Gastroesophageal sphincter (tissue), 4 donors: ENCODE data around the gene TBC1D3L. TPM values are rescaled to one million over a fixed set of nuclear protein-coding genes. Genes with fewer than 3 reads are reported as not detected.
"Not testable (repeated sequence)": the region's sequence is repeated elsewhere in the genome, so short reads cannot be mapped to it uniquely, and the experiment has no call there.

Source experiments
- ATAC-seq: fragments of 150-250 bp; one replicate; pipeline ENCODE4 v1.9.1; 2016; ENCODE audit warnings: mild to moderate bottlenecking, moderate library complexity
- H3K27ac ChIP-seq, 4 donors: fragments of 200-600 bp; sonication (generic) in 3 of 4; 1 replicate in 3 of 4; 2 replicates in 1 of 4; pipeline ENCODE4 v1.5.1; 2016 to 2019
- H3K27me3 ChIP-seq: fragments of 200-600 bp; sonication (generic); one replicate; pipeline ENCODE4 v1.5.1; 2019
- H3K36me3 ChIP-seq, 2 donors: fragments of 200-600 bp; sonication (generic); one replicate each; pipeline ENCODE4 v1.5.1; 2019; ENCODE audit warnings: control low read depth in 1 of 2
- H3K4me1 ChIP-seq, 3 donors: fragments of 200-600 bp; sonication (generic); 1 replicate in 2 of 3; 2 replicates in 1 of 3; pipeline ENCODE4 v1.5.1; 2016 to 2019; ENCODE audit warnings: control low read depth in 2 of 3
- H3K4me3 ChIP-seq, 2 donors: fragments of 200-600 bp; sonication (generic); one replicate each; pipeline ENCODE4 v1.5.1; 2019; ENCODE audit warnings: mild to moderate bottlenecking in 1 of 2, moderate library complexity in 1 of 2
- H3K9me3 ChIP-seq, 3 donors: fragments of 200-600 bp; sonication (generic); one replicate each; pipeline ENCODE4 v1.5.1; 2017 to 2019; ENCODE audit warnings: control low read depth in 2 of 3
- WGBS, 2 donors: methylation state at CpG; one replicate each; pipeline ENCODE4 v1.1.5; 2018; ENCODE audit warnings: low coverage in 1 of 2; 5-methylcytosine and 5-hydroxymethylcytosine counted together
- small RNA-seq, 4 donors: library from RNA; depleted of rRNA; stranded (forward); fragments of <200 nt; gene quantifications; one replicate each; pipeline ENCODE3, GENCODE V24; 2016
- total RNA-seq, 4 donors: library from RNA; depleted of rRNA; stranded (reverse); fragments of >200 nt; gene quantifications; one replicate each; pipeline ENCODE4 v1.1.0, GENCODE V29; 2016

TBC1D3L gene
- 10 to 100 TPM in 1 of 4 donors, 1 to 10 TPM in 3; 2.3 to 15.3 (median 9.2) TPM for total RNA-seq

DNA sequence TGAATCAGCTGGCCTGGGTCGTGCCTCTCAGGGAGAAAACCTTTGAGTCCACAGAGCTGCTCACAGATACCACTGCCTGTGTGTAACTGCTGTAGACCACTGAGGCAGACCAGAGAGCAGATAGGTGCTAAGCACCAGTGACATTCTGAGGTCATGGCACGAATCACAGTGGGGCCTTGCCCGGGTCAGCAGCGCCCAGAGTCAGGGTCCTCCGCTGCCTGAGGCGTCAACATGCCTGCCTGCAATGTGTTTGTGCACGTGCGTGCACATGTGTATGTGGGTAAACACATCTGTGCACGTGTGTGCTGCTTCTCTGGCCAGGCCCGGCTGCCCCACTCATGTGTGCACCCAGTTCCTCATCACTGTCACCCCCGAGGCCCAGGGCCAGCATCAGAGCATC lies at the start of gene TBC1D3L:
Gene TBC1D3L (minus strand): TSS at position 101 of the 400 bp plus-strand sequence. CDS start 1,540 bp downstream, outside the sequence.
- not testable (repeated sequence) for H3K4me1 ChIP-seq, ATAC-seq, H3K4me3 ChIP-seq, H3K9me3 ChIP-seq, H3K27me3 ChIP-seq, H3K27ac ChIP-seq, H3K36me3 ChIP-seq
- WGBS, 2 donors: no CpG with 5 or more reads among the region's 11 CpGs

DNA sequence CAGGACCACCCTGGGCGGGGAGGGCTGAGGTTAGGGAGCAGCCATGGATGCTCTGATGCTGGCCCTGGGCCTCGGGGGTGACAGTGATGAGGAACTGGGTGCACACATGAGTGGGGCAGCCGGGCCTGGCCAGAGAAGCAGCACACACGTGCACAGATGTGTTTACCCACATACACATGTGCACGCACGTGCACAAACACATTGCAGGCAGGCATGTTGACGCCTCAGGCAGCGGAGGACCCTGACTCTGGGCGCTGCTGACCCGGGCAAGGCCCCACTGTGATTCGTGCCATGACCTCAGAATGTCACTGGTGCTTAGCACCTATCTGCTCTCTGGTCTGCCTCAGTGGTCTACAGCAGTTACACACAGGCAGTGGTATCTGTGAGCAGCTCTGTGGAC lies 14.8 kb upstream of the TBC1D3L start, which contains the start of gene TBC1D3D:
Gene TBC1D3D (plus strand): TSS at position 301 of the 400 bp plus-strand sequence. CDS start 1,585 bp downstream, outside the sequence.
- not testable (repeated sequence) for H3K9me3 ChIP-seq, H3K4me3 ChIP-seq, H3K4me1 ChIP-seq, H3K36me3 ChIP-seq, H3K27me3 ChIP-seq, ATAC-seq, H3K27ac ChIP-seq
- WGBS, 2 donors: no CpG with 5 or more reads among the region's 11 CpGs

Small RNA genes lying within 50 kb of the gene (small RNA-seq; reads per million reads assigned to genes)
- gene RF00001: 0 reads per million in 4 donors

Other genes with a start within 250 kb of the TBC1D3L start
- gene HNF1B, start 244.0 kb downstream of the TBC1D3L start, total RNA-seq: not detected
- not detected for gene TBC1D3K, start 64.6 kb downstream of the TBC1D3L start, total RNA-seq
- gene TBC1D3D, start 14.9 kb upstream of the TBC1D3L start, total RNA-seq: under 1 TPM in 1 of 4 donors, not detected in 3; 0.27 TPM
- not detected for gene TBC1D3C, start 79.6 kb upstream of the TBC1D3L start, total RNA-seq
- gene TBC1D3E, start 138.9 kb upstream of the TBC1D3L start, total RNA-seq: not detected
- not detected for gene TBC1D3, start 203.5 kb upstream of the TBC1D3L start, total RNA-seq